ENCODE results near the gene MCM10. TPM values are rescaled to one million over a fixed set of nuclear protein-coding genes. Genes with fewer than 3 reads are reported as not detected.

MCM10 gene
- total and polyA plus RNA-seq, 2 donors (not counting 3 experiments of a cell fraction or from before 2014, with no cell fraction given): 3.3 to 31.6 TPM

- TF ChIP-seq CTCF (IDR thresholded peaks at IDR 0.05; ENCODE audit: extremely low read depth in 1 of 2, insufficient read depth in 1 of 2, low read depth in 1 of 2, low read length in 2 of 2): no peak
- TF ChIP-seq GATA2 (IDR thresholded peaks at IDR 0.05; ENCODE audit: insufficient read depth, insufficient read length, low read depth, low read length): no peak
- no peak for TF ChIP-seq MAX (IDR thresholded peaks at IDR 0.05; ENCODE audit: insufficient read depth, insufficient read length)
- no peak for TF ChIP-seq JUN (IDR thresholded peaks at IDR 0.05; ENCODE audit: borderline replicate concordance, insufficient read depth, insufficient read length, low read depth)
- no peak for TF ChIP-seq POLR2AphosphoS5 (IDR thresholded peaks at IDR 0.05; ENCODE audit: insufficient read depth, low read depth, low read length)
- TF ChIP-seq POLR2A (IDR thresholded peaks at IDR 0.05; ENCODE audit: low read depth, low read length): no peak
- CTCF ChIA-PET: no interaction called here
- peaks cover 7 to 18% of the 10 kb centered on the region in 2 experiments for H3K36me3 ChIP-seq (ENCODE audit: control insufficient read depth in 2 of 2, extremely low read depth in 1 of 2, insufficient read depth in 2 of 2, low read length in 2 of 2)
- no peak overlapping the region for H3K9ac ChIP-seq (replicated peaks; ENCODE audit: extremely low read depth, insufficient read depth, low read length)
- DNase-seq (ENCODE audit: low read depth, low spot score): no peak
- no peak overlapping the region for H3K4me2 ChIP-seq (ENCODE audit: insufficient read depth, low read length)
- no peak overlapping the region for H2AFZ ChIP-seq (ENCODE audit: low read depth, low read length)
- no peaks in the 10 kb centered on the region for H3K4me1 ChIP-seq (ENCODE audit: control insufficient read depth, extremely low read depth, insufficient read depth, low read length)
- POLR2A ChIA-PET: no interaction called here
- intact Hi-C loops (cut with micrococcal nuclease) (no loop called here), dilution Hi-C loops (cut with MboI; ENCODE audit: extremely low pct_ligation_motif_present, low sequenced_read_pairs) (no loop called here)
- H3K9me1 ChIP-seq (replicated peaks; ENCODE audit: control insufficient read depth, extremely low read depth, insufficient read depth, low read length): no peaks in the 10 kb centered on the region
- H3K79me2 ChIP-seq (ENCODE audit: control insufficient read depth, insufficient read depth, low read length): no peaks in the 10 kb centered on the region
- H3K4me3 ChIP-seq (replicated peaks in 1 of 3; ENCODE audit: insufficient read depth in 1 of 3, low read depth in 1 of 3, low read length in 3 of 3): no peak overlapping the region
- no peak overlapping the region for H3K27ac ChIP-seq (ENCODE audit: insufficient read depth, low read depth, low read length)
- H4K20me1 ChIP-seq (replicated peaks; ENCODE audit: control insufficient read depth, extremely low read depth, insufficient read depth, low read length): no peaks in the 10 kb centered on the region
- no peak for FAIRE-seq
- H3K27me3 ChIP-seq (ENCODE audit: control insufficient read depth in 2 of 2, insufficient read depth in 2 of 2, low read length in 2 of 2): no peaks in the 10 kb centered on the region
- BruUV-seq (replicated peaks): no TSS peak
- H3K9me3 ChIP-seq (replicated peaks; ENCODE audit: control insufficient read depth, insufficient read depth, low read length): no peaks in the 10 kb centered on the region
Measured at GRCh38 chr10:13140627-13141190, 20.6 kb upstream of the MCM10 start.

Measured in endothelial cell of umbilical vein (primary cell).